Tibial nerve (tissue), 4 donors: Measurements from ENCODE around the gene TTC39B. TPM values are rescaled to one million over a fixed set of nuclear protein-coding genes. Genes with fewer than 3 reads are reported as not detected.

ENCODE experiments used
- DNase-seq, 2 donors: peaks; one replicate each; pipeline ENCODE4 v3.0.0-alpha.2; 2019; ENCODE audit warnings: low spot score in 2 of 2
- H3K27ac ChIP-seq, 4 donors: fragments of 200-600 bp; sonication (generic) in 3 of 4; one replicate each; pipeline ENCODE4 v1.5.1; 2017 to 2019; ENCODE audit warnings: mild to moderate bottlenecking in 1 of 4
- H3K27me3 ChIP-seq, 2 donors: fragments of 200-600 bp; sonication (generic) in 1 of 2; one replicate each; pipeline versions ENCODE4 v1.5.1 to v1.6.0; 2017 to 2019
- H3K36me3 ChIP-seq, 3 donors: fragments of 200-600 bp; sonication (generic); one replicate each; pipeline ENCODE4 v1.5.1; 2018 to 2019
- H3K4me1 ChIP-seq, 4 donors: fragments of 200-600 bp; sonication (generic) in 3 of 4; one replicate each; pipeline ENCODE4 v1.5.1; 2017 to 2019
- H3K4me3 ChIP-seq, 4 donors: fragments of 200-600 bp; sonication (generic) in 3 of 4; one replicate each; pipeline ENCODE4 v1.5.1; 2017 to 2019; ENCODE audit warnings: mild to moderate bottlenecking in 1 of 4, moderate library complexity in 1 of 4
- H3K9me3 ChIP-seq, 4 donors: fragments of 200-600 bp; sonication (generic) in 3 of 4; one replicate each; pipeline ENCODE4 v1.5.1; 2017 to 2019
- CTCF ChIP-seq, 5 experiments: fragments of 200-600 bp in 3 of 5; fragments of 450-650 bp in 2 of 5; sonication (generic) in 3 of 5; IDR thresholded peaks; one replicate each; pipeline ENCODE4 v1.5.1; 2016 to 2019; ENCODE audit warnings: antibody characterized with exemption in 5 of 5, mild to moderate bottlenecking in 3 of 5, moderate library complexity in 2 of 5
- EP300 ChIP-seq, 2 donors: sonication (generic); formaldehyde crosslinking; IDR thresholded peaks; one replicate each; pipeline ENCODE4 v1.6.1; 2017; ENCODE audit warnings: antibody characterized with exemption in 2 of 2, mild to moderate bottlenecking in 1 of 2
- POLR2A ChIP-seq, 2 donors: fragments of 450-650 bp; IDR thresholded peaks; one replicate each; pipeline ENCODE4 v1.6.1; 2017; ENCODE audit warnings: antibody characterized with exemption in 2 of 2, mild to moderate bottlenecking in 2 of 2, moderate library complexity in 2 of 2
- WGBS, 2 donors: methylation state at CpG; one replicate each; pipeline ENCODE4 v1.1.5; 2018; 5-methylcytosine and 5-hydroxymethylcytosine counted together
- total RNA-seq, 4 donors: library from RNA; depleted of rRNA; stranded (reverse); fragments of >200 nt; gene quantifications; one replicate each; pipeline ENCODE4 v1.1.0, GENCODE V29; 2016

Gene TTC39B
- total RNA-seq, 4 donors from 2014 or later: 5.4 to 8.8 (median 7.5) TPM

DNA sequence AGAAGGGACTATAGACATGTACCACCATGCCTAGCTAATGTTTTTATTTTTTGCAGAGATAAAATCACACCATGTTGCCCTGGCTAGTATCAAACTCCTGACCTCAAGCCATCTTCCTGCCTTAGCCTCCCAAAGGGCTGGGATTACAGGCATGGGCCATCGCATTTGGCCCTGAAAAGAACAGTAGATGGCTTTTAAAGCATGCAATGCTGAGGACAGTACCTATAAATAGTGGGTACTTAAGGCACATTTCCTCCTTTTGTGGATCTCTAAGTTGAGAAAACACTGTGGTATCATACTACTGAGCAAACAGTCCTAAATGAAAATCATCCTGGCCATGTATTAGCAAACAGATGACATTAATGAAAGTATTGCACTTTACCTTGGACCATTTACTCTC is 119.4 kb downstream of the TTC39B start:
- Histone ChIP-seq H3K9me3 (no peaks in the 10 kb centered on the region), H3K27me3 (no peaks in the 10 kb centered on the region), H3K36me3 (peaks cover 0 to 59% (median 0%) of the 10 kb centered on the region in 3 donors), H3K27ac (no peak overlapping the region), H3K4me3 (no peak overlapping the region), H3K4me1 (no peaks in the 10 kb centered on the region)
- TF ChIP-seq POLR2A (IDR thresholded peaks at IDR 0.05): no peak
- no peak for TF ChIP-seq CTCF (IDR thresholded peaks at IDR 0.05)
- no peak for TF ChIP-seq EP300 (IDR thresholded peaks at IDR 0.05)
- DNase-seq: no peak
- WGBS, 2 donors: 64 to 67% methylated on average over 1 of the region's 1 CpG

GRCh38 chr9:15182730-15183129 is 124.3 kb downstream of the TTC39B start:
- H3K27me3 ChIP-seq: no peaks in the 10 kb centered on the region
- no peak for DNase-seq
- peaks cover 0 to 47% (median 0%) of the 10 kb centered on the region in 3 donors for H3K36me3 ChIP-seq
- H3K9me3 ChIP-seq: no peaks in the 10 kb centered on the region
- H3K27ac ChIP-seq: no peak overlapping the region
- TF ChIP-seq CTCF (IDR thresholded peaks at IDR 0.05) (no peak), EP300 (IDR thresholded peaks at IDR 0.05) (no peak), POLR2A (IDR thresholded peaks at IDR 0.05) (no peak)
- 73 to 87% methylated on average over 3 of the region's 3 CpGs for WGBS, 2 donors
- H3K4me1 ChIP-seq: no peaks in the 10 kb centered on the region
- no peak overlapping the region for H3K4me3 ChIP-seq

DNA sequence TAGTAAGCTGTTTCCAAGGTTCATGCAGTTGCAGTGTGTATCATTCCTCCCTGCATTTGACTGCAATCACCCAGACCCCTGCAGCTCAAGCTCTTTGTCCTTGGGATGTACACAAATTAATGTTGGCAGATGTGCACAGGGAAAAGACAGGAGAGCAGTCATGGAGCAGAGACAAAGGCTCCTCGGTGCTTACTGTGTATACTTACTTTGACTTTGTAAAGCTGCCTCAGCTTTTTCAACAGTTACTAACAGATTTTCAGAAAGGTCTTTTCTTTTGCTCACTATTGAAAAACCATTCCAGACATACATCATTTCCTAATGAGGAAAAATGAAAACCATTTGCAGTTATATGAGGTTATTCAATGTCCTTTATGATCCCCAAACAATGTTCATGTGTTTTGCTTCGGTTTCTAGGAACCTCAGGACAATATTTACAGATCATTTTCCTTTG is 124.9 kb downstream of the TTC39B start:
- Histone ChIP-seq H3K4me3 (no peak overlapping the region), H3K9me3 (no peaks in the 10 kb centered on the region), H3K4me1 (no peaks in the 10 kb centered on the region), H3K27me3 (no peaks in the 10 kb centered on the region), H3K36me3 (peaks cover 0 to 47% (median 0%) of the 10 kb centered on the region in 3 donors), H3K27ac (no peak overlapping the region)
- no peak for DNase-seq
- TF ChIP-seq POLR2A (IDR thresholded peaks at IDR 0.05) (no peak), EP300 (IDR thresholded peaks at IDR 0.05) (no peak), CTCF (IDR thresholded peaks at IDR 0.05) (no peak)
- WGBS, 2 donors: 31 to 32% methylated on average over 2 of the region's 2 CpGs

DNA sequence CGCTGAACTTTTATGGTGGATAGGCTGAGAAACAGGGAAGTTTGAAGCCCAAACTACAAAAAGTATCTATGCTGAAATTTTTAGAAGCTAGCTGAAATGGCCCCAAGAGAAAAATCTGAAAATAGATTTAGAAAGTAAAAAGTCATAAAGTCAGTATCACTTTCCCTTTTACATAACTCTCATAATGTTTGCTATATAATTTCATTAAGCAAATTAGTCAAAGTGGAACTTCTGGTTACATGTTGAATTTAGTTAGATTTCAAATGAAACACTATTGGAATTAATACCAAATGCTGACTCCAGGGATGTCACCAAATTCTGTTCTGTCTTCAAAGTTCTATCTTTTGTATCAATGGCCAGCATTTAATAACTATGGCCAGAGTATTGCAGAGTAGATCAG is 126.9 kb downstream of the TTC39B start:
- DNase-seq: no peak
- no peaks in the 10 kb centered on the region for H3K4me1 ChIP-seq
- 77 to 93% methylated on average over 1 of the region's 1 CpG for WGBS, 2 donors
- H3K9me3 ChIP-seq: no peaks in the 10 kb centered on the region
- H3K27me3 ChIP-seq: no peaks in the 10 kb centered on the region
- no peak for TF ChIP-seq POLR2A (IDR thresholded peaks at IDR 0.05)
- no peak for TF ChIP-seq EP300 (IDR thresholded peaks at IDR 0.05)
- no peak for TF ChIP-seq CTCF (IDR thresholded peaks at IDR 0.05)
- H3K4me3 ChIP-seq: no peak overlapping the region
- H3K27ac ChIP-seq: no peak overlapping the region
- peaks cover 0 to 53% (median 0%) of the 10 kb centered on the region in 3 donors for H3K36me3 ChIP-seq

DNA sequence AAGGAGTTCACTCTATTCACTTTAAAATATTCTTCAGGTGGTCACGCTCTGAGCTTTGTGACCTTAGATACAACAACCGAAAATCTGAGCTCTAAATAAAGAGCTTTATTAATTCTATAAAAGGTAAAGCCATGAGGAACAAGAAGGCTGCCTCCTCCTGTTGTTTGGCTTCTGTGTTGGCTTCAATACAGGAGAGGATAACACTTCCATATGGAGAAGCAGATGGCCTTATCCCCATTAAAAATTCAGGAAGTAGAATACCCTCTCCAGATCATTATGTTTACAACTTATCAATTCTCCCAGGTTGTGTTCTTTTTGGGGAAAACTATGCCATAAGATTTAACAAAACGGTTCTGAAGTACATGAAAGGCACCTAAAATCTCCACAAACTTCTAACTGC is 128.4 kb downstream of the TTC39B start:
- peaks cover 0 to 60% (median 0%) of the 10 kb centered on the region in 3 donors for H3K36me3 ChIP-seq
- no peak overlapping the region for H3K27ac ChIP-seq
- TF ChIP-seq POLR2A (IDR thresholded peaks at IDR 0.05): no peak
- no peak for TF ChIP-seq EP300 (IDR thresholded peaks at IDR 0.05)
- TF ChIP-seq CTCF (IDR thresholded peaks at IDR 0.05): no peak
- DNase-seq: no peak
- H3K9me3 ChIP-seq: no peaks in the 10 kb centered on the region
- no peak overlapping the region for H3K4me3 ChIP-seq
- H3K27me3 ChIP-seq: no peaks in the 10 kb centered on the region
- WGBS, 2 donors: 90 to 93% methylated on average over 3 of the region's 3 CpGs
- no peaks in the 10 kb centered on the region for H3K4me1 ChIP-seq
